ENCODE results near the gene KLRF1. TPM values are rescaled to one million over a fixed set of nuclear protein-coding genes. Genes with fewer than 3 reads are reported as not detected.

KLRF1 gene
- total and polyA plus RNA-seq, 4 donors: 0.21 to 0.40 (median 0.23) TPM

- no peaks in the 10 kb centered on the region for H3K27me3 ChIP-seq (ENCODE audit: control insufficient read depth, insufficient read depth, low read length)
- no CpG with 5 or more reads among the region's 3 CpGs for WGBS (ENCODE audit: insufficient coverage)
- H3K9me3 ChIP-seq (ENCODE audit: control insufficient read depth, insufficient read depth, low read length): no peaks in the 10 kb centered on the region
- no peak within 1 kb of the TSS for H3K4me3 ChIP-seq (ENCODE audit: low read depth, low read length)
- no peaks in the 10 kb centered on the region for H3K4me1 ChIP-seq (ENCODE audit: control insufficient read depth, insufficient read depth, low read length)
- no peak within 1 kb of the TSS for H3K27ac ChIP-seq (ENCODE audit: low read depth, low read length)
- H3K36me3 ChIP-seq (ENCODE audit: control insufficient read depth, insufficient read depth, low read length): no peaks in the 10 kb centered on the region
- DNase-seq (ENCODE audit: low read depth in 4 of 6, low spot score in 6 of 6): no peak
These were observed 54.0 kb downstream of the KLRF1 start, which contains the start of gene KLRF2 for GRCh38 chr12:9881246-9881645. KLRF2 (plus strand) TSS chr12:9881489; CDS start chr12:9881596, 107 bp downstream.

GRCh38 chr12:9881988-9882387 is 54.7 kb downstream of the KLRF1 start:
- whole genome bisulfite sequencing (ENCODE audit: insufficient coverage): no CpG with 5 or more reads among the region's 5 CpGs
- Histone ChIP-seq H3K9me3 (ENCODE audit: control insufficient read depth, insufficient read depth, low read length) (no peaks in the 10 kb centered on the region), H3K27ac (ENCODE audit: low read depth, low read length) (no peak overlapping the region), H3K4me3 (ENCODE audit: low read depth, low read length) (no peak overlapping the region), H3K4me1 (ENCODE audit: control insufficient read depth, insufficient read depth, low read length) (no peaks in the 10 kb centered on the region), H3K36me3 (ENCODE audit: control insufficient read depth, insufficient read depth, low read length) (no peaks in the 10 kb centered on the region), H3K27me3 (ENCODE audit: control insufficient read depth, insufficient read depth, low read length) (no peaks in the 10 kb centered on the region)
- DNase-seq (ENCODE audit: low read depth in 4 of 6, low spot score in 6 of 6): no peak

GRCh38 chr12:9883175-9883574 is 55.9 kb downstream of the KLRF1 start:
- H3K36me3 ChIP-seq (ENCODE audit: control insufficient read depth, insufficient read depth, low read length): no peaks in the 10 kb centered on the region
- H3K27ac ChIP-seq (ENCODE audit: low read depth, low read length): no peak overlapping the region
- no peaks in the 10 kb centered on the region for H3K9me3 ChIP-seq (ENCODE audit: control insufficient read depth, insufficient read depth, low read length)
- no peak overlapping the region for H3K4me3 ChIP-seq (ENCODE audit: low read depth, low read length)
- H3K4me1 ChIP-seq (ENCODE audit: control insufficient read depth, insufficient read depth, low read length): no peaks in the 10 kb centered on the region
- no peaks in the 10 kb centered on the region for H3K27me3 ChIP-seq (ENCODE audit: control insufficient read depth, insufficient read depth, low read length)
- peak in 1 of 6 donors; percentile 10 for DNase-seq (ENCODE audit: low read depth in 4 of 6, low spot score in 6 of 6)

GRCh38 chr12:9888665-9889273 is 61.5 kb downstream of the KLRF1 start:
- Histone ChIP-seq H3K4me1 (ENCODE audit: control insufficient read depth, insufficient read depth, low read length) (no peaks in the 10 kb centered on the region), H3K4me3 (ENCODE audit: low read depth, low read length) (no peak overlapping the region), H3K27me3 (ENCODE audit: control insufficient read depth, insufficient read depth, low read length) (no peaks in the 10 kb centered on the region), H3K36me3 (ENCODE audit: control insufficient read depth, insufficient read depth, low read length) (no peaks in the 10 kb centered on the region), H3K27ac (ENCODE audit: low read depth, low read length) (no peak overlapping the region), H3K9me3 (ENCODE audit: control insufficient read depth, insufficient read depth, low read length) (no peaks in the 10 kb centered on the region)
- WGBS (ENCODE audit: insufficient coverage): 83% methylated on average over 1 of the region's 4 CpGs
- DNase-seq (ENCODE audit: low read depth in 4 of 6, low spot score in 6 of 6): no peak

Other genes with a start within 250 kb of the KLRF1 start
- under 1 TPM; 0.30 to 0.33 TPM for gene KLRB1, start 219.6 kb upstream of the KLRF1 start, total RNA-seq
- gene KLRB1, start 219.6 kb upstream of the KLRF1 start, polyA plus RNA-seq (ENCODE audit: insufficient read length in 2 of 2): under 1 TPM in 1 of 2 donors, not detected in 1; 0.26 TPM
- gene CLEC2D, start 157.8 kb upstream of the KLRF1 start, total RNA-seq: 10 to 100 TPM; 11.0 to 11.1 TPM
- gene CLEC2D, start 157.8 kb upstream of the KLRF1 start, polyA plus RNA-seq (ENCODE audit: insufficient read length in 2 of 2): 10 to 100 TPM in 1 of 2 donors, 1 to 10 TPM in 1; 9.6 to 17.5 TPM
- under 1 TPM in 1 of 2 donors, not detected in 1; 0.28 TPM for gene CLECL1, start 94.4 kb upstream of the KLRF1 start, total RNA-seq
- not detected for gene CLECL1, start 94.4 kb upstream of the KLRF1 start, polyA plus RNA-seq (ENCODE audit: insufficient read length in 2 of 2)
- 1 to 10 TPM; 1.4 to 9.6 TPM for gene CD69, start 66.6 kb upstream of the KLRF1 start, total RNA-seq
- gene CD69, start 66.6 kb upstream of the KLRF1 start, polyA plus RNA-seq (ENCODE audit: insufficient read length in 2 of 2): 1 to 10 TPM in 1 of 2 donors, under 1 TPM in 1; 0.63 to 1.8 TPM
- 10 to 100 TPM; 13.7 to 18.7 TPM for gene CLEC2B, start 41.9 kb downstream of the KLRF1 start, total RNA-seq
- 1 to 10 TPM in 1 of 2 donors, under 1 TPM in 1; 0.90 to 2.4 TPM for gene CLEC2B, start 41.9 kb downstream of the KLRF1 start, polyA plus RNA-seq (ENCODE audit: insufficient read length in 2 of 2)
- not detected for gene KLRF2, start 54.0 kb downstream of the KLRF1 start, total RNA-seq
- gene KLRF2, start 54.0 kb downstream of the KLRF1 start, polyA plus RNA-seq (ENCODE audit: insufficient read length in 2 of 2): not detected
- gene CLEC2A, start 104.9 kb downstream of the KLRF1 start, total RNA-seq: under 1 TPM in 1 of 2 donors, not detected in 1; 0.17 TPM
- not detected for gene CLEC2A, start 104.9 kb downstream of the KLRF1 start, polyA plus RNA-seq (ENCODE audit: insufficient read length in 2 of 2)
- 10 to 100 TPM in 1 of 2 donors, under 1 TPM in 1; 0.33 to 10.8 TPM for gene CLEC12A, start 143.9 kb downstream of the KLRF1 start, total RNA-seq
- 1 to 10 TPM in 1 of 2 donors, under 1 TPM in 1; 0.75 to 1.6 TPM for gene CLEC12A, start 143.9 kb downstream of the KLRF1 start, polyA plus RNA-seq (ENCODE audit: insufficient read length in 2 of 2)
- gene CLEC1B, start 171.6 kb downstream of the KLRF1 start, total RNA-seq: under 1 TPM; 0.50 to 0.69 TPM
- under 1 TPM in 1 of 2 donors, not detected in 1; 0.30 TPM for gene CLEC1B, start 171.6 kb downstream of the KLRF1 start, polyA plus RNA-seq (ENCODE audit: insufficient read length in 2 of 2)
- gene CLEC12B, start 183.1 kb downstream of the KLRF1 start, total RNA-seq: 1 to 10 TPM in 1 of 2 donors, not detected in 1; 1.2 TPM
- gene CLEC12B, start 183.1 kb downstream of the KLRF1 start, polyA plus RNA-seq (ENCODE audit: insufficient read length in 2 of 2): under 1 TPM in 1 of 2 donors, not detected in 1; 0.06 TPM
- under 1 TPM; 0.28 to 0.59 TPM for gene CLEC9A, start 203.2 kb downstream of the KLRF1 start, total RNA-seq
- gene CLEC9A, start 203.2 kb downstream of the KLRF1 start, polyA plus RNA-seq (ENCODE audit: insufficient read length in 2 of 2): under 1 TPM in 1 of 2 donors, not detected in 1; 0.30 TPM

Data from spinal cord (tissue), 10 donors.